ENCODE measurements around the gene PRDM13. TPM values are rescaled to one million over a fixed set of nuclear protein-coding genes. Genes with fewer than 3 reads are reported as not detected.
"Not testable (repeated sequence)": the region's sequence is repeated elsewhere in the genome, so short reads cannot be mapped to it uniquely, and the experiment has no call there.

PRDM13 gene
- total RNA-seq, 1 donor from 2014 or later = not detected

DNA sequence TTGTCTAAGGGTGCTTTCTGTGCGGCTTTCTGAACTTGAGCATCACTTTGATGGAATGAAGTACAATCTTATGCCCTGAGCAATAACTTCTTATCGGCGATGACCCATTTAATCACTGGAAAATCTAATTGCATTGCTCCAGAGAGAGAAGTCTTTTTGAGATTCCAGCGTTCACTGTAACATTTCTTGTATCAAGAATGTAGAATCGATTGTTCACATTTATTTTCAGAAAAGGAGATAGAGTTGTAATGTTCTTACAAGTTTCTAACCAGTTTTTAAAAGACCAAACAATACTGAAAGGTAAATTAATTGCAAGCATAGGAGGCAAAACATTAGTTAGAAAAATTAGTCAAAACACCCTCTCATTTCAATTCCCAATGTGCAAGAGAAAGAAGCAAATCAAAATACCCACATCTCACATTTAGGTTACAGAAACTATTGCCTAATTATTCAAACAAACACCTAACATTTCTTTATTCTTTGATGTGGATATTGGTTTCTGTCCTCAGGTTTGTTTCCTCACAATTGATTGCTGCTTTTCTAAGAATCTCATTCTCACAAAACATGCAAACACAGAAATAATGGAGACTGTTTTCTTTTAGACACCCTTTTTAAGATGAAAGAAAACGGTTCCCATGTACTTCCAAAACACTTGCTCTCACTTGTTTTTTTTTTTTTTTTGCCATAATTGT is 14.8 kb upstream of the PRDM13 start:
- Histone ChIP-seq H3K4me3 (ENCODE audit: insufficient read depth, low read depth, low read length) (no peak overlapping the region), H3K79me2 (ENCODE audit: insufficient read depth, low read length) (no peaks in the 10 kb centered on the region), H3K9me3 (ENCODE audit: insufficient read depth, low read depth, low read length) (no peaks in the 10 kb centered on the region), H3K9ac (ENCODE audit: low read length) (no peak overlapping the region), H2AFZ (ENCODE audit: low read depth, low read length) (no peak overlapping the region), H3K27ac (ENCODE audit: low read depth, low read length) (no peak overlapping the region), H3K27me3 (ENCODE audit: insufficient read depth, low read length) (peaks cover 88% of the 10 kb centered on the region), H3K4me1 (ENCODE audit: insufficient read depth, low read length) (peaks cover 11% of the 10 kb centered on the region), H4K20me1 (ENCODE audit: insufficient read depth, low read length) (no peaks in the 10 kb centered on the region), H3K36me3 (ENCODE audit: insufficient read depth, low read length) (no peaks in the 10 kb centered on the region), H3K4me2 (ENCODE audit: low read length) (no peak overlapping the region)
- FAIRE-seq = no peak
- no peaks in the 10 kb centered on the region for H3K9me3 Mint-ChIP-seq (ENCODE audit: unreplicated experiment)
- no peaks in the 10 kb centered on the region for H3K36me3 Mint-ChIP-seq (ENCODE audit: low read depth, unreplicated experiment)
- H3K27me3 Mint-ChIP-seq (ENCODE audit: low read depth, unreplicated experiment) = peaks cover 80% of the 10 kb centered on the region
- H3K4me1 Mint-ChIP-seq (ENCODE audit: low read depth, unreplicated experiment) = peaks cover 4% of the 10 kb centered on the region
- no peak overlapping the region for H3K27ac Mint-ChIP-seq (ENCODE audit: unreplicated experiment)
- TF ChIP-seq EZH2 (IDR thresholded peaks at IDR 0.05; ENCODE audit: insufficient read depth, low read length) (no peak), CTCF (IDR thresholded peaks at IDR 0.05; ENCODE audit: insufficient read depth, low read depth, low read length) (no peak)
- no peak for DNase-seq (ENCODE audit: low read depth)
- H3K4me3 Mint-ChIP-seq (ENCODE audit: unreplicated experiment) = no peak overlapping the region

DNA sequence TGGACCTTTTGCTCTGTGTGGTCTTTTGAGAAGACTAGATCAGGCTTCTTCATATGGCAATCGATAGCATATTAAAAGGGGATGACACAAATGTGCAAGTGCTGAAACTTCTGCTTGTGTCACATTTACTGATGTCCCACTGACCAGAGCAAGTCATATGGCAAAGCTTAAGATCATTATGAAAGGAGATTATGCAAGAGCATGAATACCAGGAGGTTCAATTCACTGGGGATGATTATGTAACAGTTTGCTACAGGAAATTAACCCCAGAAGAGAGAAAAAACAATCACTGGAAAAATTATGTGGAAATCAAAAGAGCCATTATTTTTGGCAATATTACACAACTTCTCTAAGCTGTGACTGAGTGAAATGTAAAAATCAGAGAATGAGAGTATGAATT is 13.7 kb upstream of the PRDM13 start:
- Histone ChIP-seq H3K27me3 (ENCODE audit: insufficient read depth, low read length) (peaks cover 88% of the 10 kb centered on the region), H4K20me1 (ENCODE audit: insufficient read depth, low read length) (no peaks in the 10 kb centered on the region), H3K36me3 (ENCODE audit: insufficient read depth, low read length) (no peaks in the 10 kb centered on the region), H3K27ac (ENCODE audit: low read depth, low read length) (no peak overlapping the region), H3K4me1 (ENCODE audit: insufficient read depth, low read length) (peaks cover 11% of the 10 kb centered on the region), H3K9me3 (ENCODE audit: insufficient read depth, low read depth, low read length) (no peaks in the 10 kb centered on the region), H2AFZ (ENCODE audit: low read depth, low read length) (no peak overlapping the region), H3K79me2 (ENCODE audit: insufficient read depth, low read length) (no peaks in the 10 kb centered on the region), H3K9ac (ENCODE audit: low read length) (no peak overlapping the region), H3K4me3 (ENCODE audit: insufficient read depth, low read depth, low read length) (no peak overlapping the region), H3K4me2 (ENCODE audit: low read length) (no peak overlapping the region)
- no peak for TF ChIP-seq CTCF (IDR thresholded peaks at IDR 0.05; ENCODE audit: insufficient read depth, low read depth, low read length)
- TF ChIP-seq EZH2 (IDR thresholded peaks at IDR 0.05; ENCODE audit: insufficient read depth, low read length) = no peak
- Mint-ChIP-seq H3K9me3 (ENCODE audit: unreplicated experiment) (no peaks in the 10 kb centered on the region), H3K4me3 (ENCODE audit: unreplicated experiment) (no peak overlapping the region), H3K27ac (ENCODE audit: unreplicated experiment) (no peak overlapping the region), H3K27me3 (ENCODE audit: low read depth, unreplicated experiment) (peaks cover 85% of the 10 kb centered on the region), H3K36me3 (ENCODE audit: low read depth, unreplicated experiment) (no peaks in the 10 kb centered on the region), H3K4me1 (ENCODE audit: low read depth, unreplicated experiment) (peaks cover 4% of the 10 kb centered on the region)
- DNase-seq (ENCODE audit: low read depth) (no peak), FAIRE-seq (no peak)

- H3K9me3 Mint-ChIP-seq (ENCODE audit: unreplicated experiment); H3K4me1 Mint-ChIP-seq (ENCODE audit: low read depth, unreplicated experiment); H3K4me2 ChIP-seq (ENCODE audit: low read length); H3K36me3 ChIP-seq (ENCODE audit: insufficient read depth, low read length); H3K79me2 ChIP-seq (ENCODE audit: insufficient read depth, low read length); H3K4me3 Mint-ChIP-seq (ENCODE audit: unreplicated experiment); H3K9me3 ChIP-seq (ENCODE audit: insufficient read depth, low read depth, low read length); DNase-seq (ENCODE audit: low read depth); H3K9ac ChIP-seq (ENCODE audit: low read length); H3K36me3 Mint-ChIP-seq (ENCODE audit: low read depth, unreplicated experiment); H2AFZ ChIP-seq (ENCODE audit: low read depth, low read length); H3K27ac Mint-ChIP-seq (ENCODE audit: unreplicated experiment); H3K4me1 ChIP-seq (ENCODE audit: insufficient read depth, low read length); FAIRE-seq; H3K4me3 ChIP-seq (ENCODE audit: insufficient read depth, low read depth, low read length); H4K20me1 ChIP-seq (ENCODE audit: insufficient read depth, low read length); H3K27ac ChIP-seq (ENCODE audit: low read depth, low read length): not testable (repeated sequence)
- peaks cover 87% of the 10 kb centered on the region for H3K27me3 ChIP-seq (ENCODE audit: insufficient read depth, low read length)
- H3K27me3 Mint-ChIP-seq (ENCODE audit: low read depth, unreplicated experiment) = peaks cover 89% of the 10 kb centered on the region
Measured at GRCh38 chr6:99594696-99595095, 11.9 kb upstream of the PRDM13 start.

Data from astrocyte (in vitro differentiated cells and primary cell).